ENCODE data around the gene ZNF532.

ZNF532 gene

GRCh38 chr18:58901783-58902182, 37.1 kb downstream of the ZNF532 start:
- no peak overlapping the region for H3K4me3 ChIP-seq (ENCODE audit: low read length)
- DNase-seq (ENCODE audit: low read depth) = no peak
- no peak for TF ChIP-seq CTCF (conservative IDR thresholded peaks at IDR 0.05; ENCODE audit: low read depth, low read length)

GRCh38 chr18:58902961-58903360, 38.3 kb downstream of the ZNF532 start:
- H3K4me3 ChIP-seq (ENCODE audit: low read length) = no peak overlapping the region
- no peak for DNase-seq (ENCODE audit: low read depth)
- no peak for TF ChIP-seq CTCF (conservative IDR thresholded peaks at IDR 0.05; ENCODE audit: low read depth, low read length)

- no peak for TF ChIP-seq CTCF (conservative IDR thresholded peaks at IDR 0.05; ENCODE audit: low read depth, low read length)
- no peak for DNase-seq (ENCODE audit: low read depth)
Measured at GRCh38 chr18:58903533-58903932, 38.9 kb downstream of the ZNF532 start.

GRCh38 chr18:58905777-58906428, 41.2 kb downstream of the ZNF532 start:
- no peak for DNase-seq (ENCODE audit: low read depth)
- no peak overlapping the region for H3K4me3 ChIP-seq (ENCODE audit: low read length)
- TF ChIP-seq CTCF (conservative IDR thresholded peaks at IDR 0.05; ENCODE audit: low read depth, low read length) = no peak

More at GRCh38 chr18:58903533-58903932, 38.9 kb downstream of the ZNF532 start:
- H3K4me3 ChIP-seq (ENCODE audit: low read length) = no peak overlapping the region

- no peak for DNase-seq (ENCODE audit: low read depth)
- H3K4me3 ChIP-seq (ENCODE audit: low read length) = no peak overlapping the region
- TF ChIP-seq CTCF (conservative IDR thresholded peaks at IDR 0.05; ENCODE audit: low read depth, low read length) = no peak
Measured at GRCh38 chr18:58908006-58908405, 43.3 kb downstream of the ZNF532 start.

- no peak for TF ChIP-seq CTCF (conservative IDR thresholded peaks at IDR 0.05; ENCODE audit: low read depth, low read length)
- DNase-seq (ENCODE audit: low read depth) = no peak
- no peak overlapping the region for H3K4me3 ChIP-seq (ENCODE audit: low read length)
Measured at GRCh38 chr18:58909521-58909920, 44.8 kb downstream of the ZNF532 start.

- no peak for TF ChIP-seq CTCF (conservative IDR thresholded peaks at IDR 0.05; ENCODE audit: low read depth, low read length)
- no peak for DNase-seq (ENCODE audit: low read depth)
- H3K4me3 ChIP-seq (ENCODE audit: low read length) = no peak overlapping the region
Measured at GRCh38 chr18:58911241-58911640, 46.6 kb downstream of the ZNF532 start.
